HCT116 (cell line): Measurements from ENCODE around the gene CDH13. TPM values are rescaled to one million over a fixed set of nuclear protein-coding genes. Genes with fewer than 3 reads are reported as not detected.

Experiments
- ATAC-seq: fragments of 200-7000 bp; cut with Tn5 transposase; 2 replicates; pipeline ENCODE4 v1.9.1; 2020; ENCODE audit warnings: mild to moderate bottlenecking, moderate library complexity
- BruUV-seq: library from RNA; stranded (reverse); fragments of 400-500 nt; replicated peaks from 2 replicates; lab custom pipeline; 2021; lab: Mats Ljungman, UMichigan
- CTCF ChIA-PET: fragments of 300-600 bp; sonication (Branson Sonifier 250); formaldehyde crosslinking; loops from one replicate; lab custom pipeline; 2021; ENCODE audit warnings: antibody characterized with exemption; lab: Charles Lee
- POLR2A ChIA-PET: fragments of 300-600, 350-600 bp; sonication (Branson Sonifier 250); formaldehyde crosslinking; loops from one replicate; lab custom pipeline; 2021; ENCODE audit warnings: antibody characterized with exemption; lab: Charles Lee
- RAD21 ChIA-PET, 2 experiments: fragments of 300-600 bp; sonication (Branson Sonifier 250); formaldehyde crosslinking; loops; one replicate each; lab custom pipeline; 2023; ENCODE audit warnings: low total read pairs in 2 of 2; ENCODE audit not compliant: uncharacterized antibody in 2 of 2, unreplicated experiment in 2 of 2, low non-redundant PET in 1 of 2; lab: Charles Lee
- DNase-seq: peaks from one replicate; pipeline ENCODE4 v3.0.0-alpha.2; 2010; ENCODE audit warnings: low read depth, low spot score
- H2AFZ ChIP-seq: fragments of 200-600 bp; shearing (Covaris generic), sonication (generic); 2 replicates; pipeline ENCODE4 v1.6.1; 2017; ENCODE audit warnings: low read depth, mixed run types, mixed read lengths, antibody characterized with exemption, low read length; ENCODE audit not compliant: poor library complexity, severe bottlenecking
- H3K27ac ChIP-seq: 2 replicates; pipeline ENCODE4 v1.5.1; 2012; ENCODE audit warnings: low read depth, low read length
- H3K27me3 ChIP-seq: fragments of 200-600 bp; sonication (generic); 2 replicates; pipeline ENCODE4 v1.6.1; 2016; ENCODE audit warnings: mixed run types, low read length, mixed read lengths; ENCODE audit not compliant: insufficient read depth
- H3K36me3 ChIP-seq, 2 experiments: fragments of 200-500 bp in 1 of 2; fragments of 200-600 bp in 1 of 2; sonication (Bioruptor generic) in 1 of 2; sonication (generic) in 1 of 2; 2 replicates each; pipeline versions ENCODE4 v1.5.1 to v1.6.1; 2014 to 2016; ENCODE audit warnings: low read length in 2 of 2, inconsistent platforms in 1 of 2, mixed read lengths in 1 of 2, mixed run types in 1 of 2; ENCODE audit not compliant: insufficient read depth in 2 of 2, control insufficient read depth in 1 of 2
- H3K4me1 ChIP-seq, 2 experiments: fragments of 200-600 bp in 1 of 2; sonication (generic) in 1 of 2; 2 replicates each; pipeline versions ENCODE4 v1.5.1 to v1.6.1; 2012 to 2017; ENCODE audit warnings: low read length in 2 of 2, inconsistent platforms in 1 of 2, mild to moderate bottlenecking in 1 of 2, mixed read lengths in 1 of 2, mixed run types in 1 of 2, moderate library complexity in 1 of 2; ENCODE audit not compliant: insufficient read depth in 2 of 2, control insufficient read depth in 1 of 2
- H3K4me2 ChIP-seq: fragments of 200-600 bp; sonication (generic); 2 replicates; pipeline ENCODE4 v1.6.1; 2017; ENCODE audit warnings: mixed run types, low read length, mixed read lengths
- H3K4me3 ChIP-seq, 2 experiments: fragments of 200-600 bp in 1 of 2; sonication (generic) in 1 of 2; replicated peaks in 1 of 2; 2 replicates each; pipeline ENCODE4 v1.5.1; 2011 to 2016; ENCODE audit warnings: low read length in 2 of 2, control low read depth in 1 of 2, low read depth in 1 of 2, mild to moderate bottlenecking in 1 of 2, mixed read lengths in 1 of 2, mixed run types in 1 of 2
- H3K79me2 ChIP-seq: fragments of 200-600 bp; sonication (generic); 2 replicates; pipeline ENCODE4 v1.6.1; 2017; ENCODE audit warnings: mild to moderate bottlenecking, mixed run types, low read length, moderate library complexity, mixed read lengths; ENCODE audit not compliant: insufficient read depth
- H3K9ac ChIP-seq: fragments of 200-600 bp; sonication (generic); 2 replicates; pipeline ENCODE4 v1.6.1; 2016; ENCODE audit warnings: low read length, mixed read lengths
- H3K9me2 ChIP-seq: fragments of 200-600 bp; sonication (generic), shearing (Covaris generic); 2 replicates; pipeline ENCODE4 v1.6.1; 2017; ENCODE audit warnings: mixed run types, mild to moderate bottlenecking, moderate library complexity; ENCODE audit not compliant: insufficient read depth
- H3K9me3 ChIP-seq, 2 experiments: fragments of 200-500 bp in 1 of 2; fragments of 200-600 bp in 1 of 2; sonication (Bioruptor generic) in 1 of 2; sonication (generic) in 1 of 2; 2 replicates each; pipeline ENCODE4 v1.6.1; 2014 to 2017; ENCODE audit warnings: low read length in 2 of 2, mixed read lengths in 2 of 2, inconsistent platforms in 1 of 2, low read depth in 1 of 2, mild to moderate bottlenecking in 1 of 2, mixed run types in 1 of 2, moderate library complexity in 1 of 2; ENCODE audit not compliant: control insufficient read depth in 1 of 2, insufficient read depth in 1 of 2
- H4K20me1 ChIP-seq: fragments of 200-600 bp; sonication (generic), shearing (Covaris generic); 2 replicates; pipeline ENCODE4 v1.6.1; 2017; ENCODE audit warnings: mixed run types, mild to moderate bottlenecking, moderate library complexity; ENCODE audit not compliant: insufficient read depth
- ATF3 ChIP-seq: IDR thresholded peaks from 2 replicates; pipeline ENCODE4 v1.6.1; 2012
- CBX3 ChIP-seq: IDR thresholded peaks from 2 replicates; pipeline ENCODE4 v1.6.1; 2012; ENCODE audit warnings: low read depth
- CEBPB ChIP-seq: IDR thresholded peaks from 2 replicates; pipeline ENCODE4 v1.6.1; 2012; ENCODE audit warnings: low read depth
- EGR1 ChIP-seq: IDR thresholded peaks from 2 replicates; pipeline ENCODE4 v1.6.1; 2012; ENCODE audit warnings: low read depth
- ELF1 ChIP-seq: IDR thresholded peaks from 2 replicates; pipeline ENCODE4 v1.6.1; 2012; ENCODE audit warnings: low read depth, borderline replicate concordance
- EZH2phosphoT487 ChIP-seq: fragments of 200-600 bp; IDR thresholded peaks from 2 replicates; pipeline ENCODE4 v1.6.1; 2018; ENCODE audit warnings: antibody characterized with exemption, borderline replicate concordance
- FOSL1 ChIP-seq: IDR thresholded peaks from 2 replicates; pipeline ENCODE4 v1.6.1; 2012; ENCODE audit warnings: low read depth
- JUND ChIP-seq: IDR thresholded peaks from 2 replicates; pipeline ENCODE4 v1.6.1; 2012
- POLR2A ChIP-seq: IDR thresholded peaks from 2 replicates; pipeline ENCODE4 v1.7.0; 2011; ENCODE audit warnings: borderline replicate concordance; ENCODE audit not compliant: insufficient read depth, insufficient read length; ENCODE audit errors: extremely low read depth
- RAD21 ChIP-seq: IDR thresholded peaks from 2 replicates; pipeline ENCODE4 v1.6.1; 2012; ENCODE audit warnings: low read depth, mild to moderate bottlenecking
- SIN3A ChIP-seq: IDR thresholded peaks from 2 replicates; pipeline ENCODE4 v1.6.1; 2012; ENCODE audit warnings: low read depth
- SP1 ChIP-seq: IDR thresholded peaks from 2 replicates; pipeline ENCODE4 v1.6.1; 2012; ENCODE audit warnings: low read depth
- SRF ChIP-seq: IDR thresholded peaks from 2 replicates; pipeline ENCODE4 v1.6.1; 2012; ENCODE audit warnings: low read depth
- TCF7L2 ChIP-seq: IDR thresholded peaks from 2 replicates; pipeline ENCODE4 v1.7.0; 2011; ENCODE audit warnings: borderline replicate concordance, inconsistent platforms; ENCODE audit not compliant: insufficient read depth, insufficient read length; ENCODE audit errors: extremely low read depth
- YY1 ChIP-seq: IDR thresholded peaks from 2 replicates; pipeline ENCODE4 v1.6.1; 2011; ENCODE audit warnings: low read length, low read depth, moderate library complexity, mild to moderate bottlenecking; ENCODE audit not compliant: insufficient replicate concordance; ENCODE audit errors: extremely low read depth
- intact Hi-C: fragments of 100-400 bp; cut with micrococcal nuclease; formaldehyde crosslinking; loops from 2 replicates; pipeline ENCODE4 v1.10.0; 2022
- total RNA-seq: library from RNA; stranded (reverse); gene quantifications from one replicate; pipeline ENCODE4 v1.2.1, GENCODE V29; 2021; ENCODE audit not compliant: unreplicated experiment
- TF ChIP-seq, protein P1 (sequence below): IDR thresholded peaks from 2 replicates; pipeline ENCODE4 v1.6.1; 2012
- TF ChIP-seq, protein P2 (sequence below): IDR thresholded peaks from 2 replicates; pipeline ENCODE4 v1.6.1; 2012; ENCODE audit warnings: low read depth
- TF ChIP-seq, protein P3 (sequence below): IDR thresholded peaks from 2 replicates; pipeline ENCODE4 v1.6.1; 2011; ENCODE audit warnings: mild to moderate bottlenecking, low read length, moderate library complexity; ENCODE audit not compliant: insufficient replicate concordance; ENCODE audit errors: extremely low read depth

The CDH13 gene
- total RNA-seq, 1 experiment from 2014 or later, result not detected

DNA sequence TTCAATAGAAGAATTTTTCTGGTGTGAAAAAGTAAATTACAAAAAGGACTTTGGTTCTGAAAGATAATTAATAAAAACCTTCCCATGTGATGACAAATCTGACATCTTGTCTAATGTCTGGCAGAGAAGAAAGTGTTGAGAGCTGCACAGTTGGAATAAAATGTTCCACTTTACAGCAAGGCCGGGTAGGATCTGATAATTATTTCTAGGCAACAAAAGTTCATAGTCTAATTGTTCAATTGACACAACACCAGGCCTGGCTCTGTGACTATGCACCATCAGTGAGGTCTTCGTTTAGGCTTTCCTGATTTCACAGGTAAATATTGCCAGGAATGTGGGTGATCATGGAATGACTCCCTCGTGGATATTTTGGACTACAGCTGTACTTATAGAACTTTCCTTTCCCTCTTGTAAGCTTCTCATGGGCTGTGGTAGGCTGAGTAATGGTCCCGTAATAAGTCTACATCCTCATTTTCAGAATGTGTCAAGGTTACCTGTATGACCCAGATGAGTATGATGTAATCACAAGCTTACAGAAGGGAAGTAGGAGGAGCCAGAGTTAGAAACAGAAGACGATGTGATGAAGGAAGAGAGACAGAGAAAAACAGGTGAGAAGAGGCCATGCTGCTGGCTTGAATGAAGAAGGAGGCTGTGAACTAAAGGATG, 217.0 kb downstream of the CDH13 start:
- no TSS peak for BruUV-seq
- TF ChIP-seq ELF1, result no peak
- TF ChIP-seq SRF, result no peak
- TF ChIP-seq YY1, result no peak
- TF ChIP-seq FOSL1, result no peak
- TF ChIP-seq RAD21, result no peak
- TF ChIP-seq, protein P1, sequence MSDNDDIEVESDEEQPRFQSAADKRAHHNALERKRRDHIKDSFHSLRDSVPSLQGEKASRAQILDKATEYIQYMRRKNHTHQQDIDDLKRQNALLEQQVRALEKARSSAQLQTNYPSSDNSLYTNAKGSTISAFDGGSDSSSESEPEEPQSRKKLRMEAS, result no peak
- TF ChIP-seq JUND, result no peak
- TF ChIP-seq ATF3, result no peak
- no peak for TF ChIP-seq POLR2A
- TF ChIP-seq, protein P2, sequence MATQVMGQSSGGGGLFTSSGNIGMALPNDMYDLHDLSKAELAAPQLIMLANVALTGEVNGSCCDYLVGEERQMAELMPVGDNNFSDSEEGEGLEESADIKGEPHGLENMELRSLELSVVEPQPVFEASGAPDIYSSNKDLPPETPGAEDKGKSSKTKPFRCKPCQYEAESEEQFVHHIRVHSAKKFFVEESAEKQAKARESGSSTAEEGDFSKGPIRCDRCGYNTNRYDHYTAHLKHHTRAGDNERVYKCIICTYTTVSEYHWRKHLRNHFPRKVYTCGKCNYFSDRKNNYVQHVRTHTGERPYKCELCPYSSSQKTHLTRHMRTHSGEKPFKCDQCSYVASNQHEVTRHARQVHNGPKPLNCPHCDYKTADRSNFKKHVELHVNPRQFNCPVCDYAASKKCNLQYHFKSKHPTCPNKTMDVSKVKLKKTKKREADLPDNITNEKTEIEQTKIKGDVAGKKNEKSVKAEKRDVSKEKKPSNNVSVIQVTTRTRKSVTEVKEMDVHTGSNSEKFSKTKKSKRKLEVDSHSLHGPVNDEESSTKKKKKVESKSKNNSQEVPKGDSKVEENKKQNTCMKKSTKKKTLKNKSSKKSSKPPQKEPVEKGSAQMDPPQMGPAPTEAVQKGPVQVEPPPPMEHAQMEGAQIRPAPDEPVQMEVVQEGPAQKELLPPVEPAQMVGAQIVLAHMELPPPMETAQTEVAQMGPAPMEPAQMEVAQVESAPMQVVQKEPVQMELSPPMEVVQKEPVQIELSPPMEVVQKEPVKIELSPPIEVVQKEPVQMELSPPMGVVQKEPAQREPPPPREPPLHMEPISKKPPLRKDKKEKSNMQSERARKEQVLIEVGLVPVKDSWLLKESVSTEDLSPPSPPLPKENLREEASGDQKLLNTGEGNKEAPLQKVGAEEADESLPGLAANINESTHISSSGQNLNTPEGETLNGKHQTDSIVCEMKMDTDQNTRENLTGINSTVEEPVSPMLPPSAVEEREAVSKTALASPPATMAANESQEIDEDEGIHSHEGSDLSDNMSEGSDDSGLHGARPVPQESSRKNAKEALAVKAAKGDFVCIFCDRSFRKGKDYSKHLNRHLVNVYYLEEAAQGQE, result no peak
- TF ChIP-seq, protein P3, sequence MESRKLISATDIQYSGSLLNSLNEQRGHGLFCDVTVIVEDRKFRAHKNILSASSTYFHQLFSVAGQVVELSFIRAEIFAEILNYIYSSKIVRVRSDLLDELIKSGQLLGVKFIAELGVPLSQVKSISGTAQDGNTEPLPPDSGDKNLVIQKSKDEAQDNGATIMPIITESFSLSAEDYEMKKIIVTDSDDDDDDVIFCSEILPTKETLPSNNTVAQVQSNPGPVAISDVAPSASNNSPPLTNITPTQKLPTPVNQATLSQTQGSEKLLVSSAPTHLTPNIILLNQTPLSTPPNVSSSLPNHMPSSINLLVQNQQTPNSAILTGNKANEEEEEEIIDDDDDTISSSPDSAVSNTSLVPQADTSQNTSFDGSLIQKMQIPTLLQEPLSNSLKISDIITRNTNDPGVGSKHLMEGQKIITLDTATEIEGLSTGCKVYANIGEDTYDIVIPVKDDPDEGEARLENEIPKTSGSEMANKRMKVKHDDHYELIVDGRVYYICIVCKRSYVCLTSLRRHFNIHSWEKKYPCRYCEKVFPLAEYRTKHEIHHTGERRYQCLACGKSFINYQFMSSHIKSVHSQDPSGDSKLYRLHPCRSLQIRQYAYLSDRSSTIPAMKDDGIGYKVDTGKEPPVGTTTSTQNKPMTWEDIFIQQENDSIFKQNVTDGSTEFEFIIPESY, result no peak
- TF ChIP-seq EZH2phosphoT487, result no peak
- no peak for TF ChIP-seq TCF7L2
- no peak for TF ChIP-seq CBX3
- no peak for TF ChIP-seq CEBPB
- no peak for TF ChIP-seq SP1
- TF ChIP-seq EGR1, result no peak
- TF ChIP-seq SIN3A, result no peak
- TF ChIP-seq, all 23 proteins: peak for 0
- no peaks in the 10 kb centered on the region for H3K9me2 ChIP-seq
- H3K79me2 ChIP-seq, result no peaks in the 10 kb centered on the region
- H3K4me2 ChIP-seq, result no peak overlapping the region
- ChIA-PET POLR2A (no interaction called here), RAD21 (no interaction called here), CTCF (no interaction called here)
- no peak for ATAC-seq
- H4K20me1 ChIP-seq, result no peaks in the 10 kb centered on the region
- no peaks in the 10 kb centered on the region for H3K36me3 ChIP-seq
- H3K27me3 ChIP-seq, result no peaks in the 10 kb centered on the region
- DNase-seq, result no peak
- H3K27ac ChIP-seq, result no peak overlapping the region
- no peaks in the 10 kb centered on the region for H3K4me1 ChIP-seq
- H3K9ac ChIP-seq, result no peak overlapping the region
- intact Hi-C loops, result no loop called here
- peaks cover 18% of the 10 kb centered on the region in 2 experiments; a peak in 3 of 4 replicates for H3K9me3 ChIP-seq
- H2AFZ ChIP-seq, result no peak overlapping the region
- no peak overlapping the region for H3K4me3 ChIP-seq
